Loucy (cell line): Measurements from ENCODE around the gene RTBDN.

Source experiments
- CTCF ChIP-seq: fragments of 200-600 bp; sonication (generic); conservative IDR thresholded peaks from 2 replicates; pipeline ENCODE4 v1.5.1; 2014; ENCODE audit warnings: mild to moderate bottlenecking, antibody characterized with exemption, low read length
- EZH2phosphoT487 ChIP-seq: fragments of 200-600 bp; IDR thresholded peaks from 2 replicates; pipeline ENCODE4 v1.6.1; 2018; ENCODE audit warnings: antibody characterized with exemption, mild to moderate bottlenecking, moderate library complexity, borderline replicate concordance

GRCh38 chr19:12872255-12872654 lies 37.9 kb upstream of the RTBDN start:
- TF ChIP-seq CTCF (no peak), EZH2phosphoT487 (no peak)
